ENCODE results near the gene RPL36.

The RPL36 gene

GRCh38 chr19:5673752-5674151 is 16.3 kb upstream of the RPL36 start:
- in situ Hi-C loops (cut with MboI; ENCODE audit: low sequenced_read_pairs), result no loop called here

GRCh38 chr19:5674714-5675113 is 15.4 kb upstream of the RPL36 start:
- in situ Hi-C loops (cut with MboI; ENCODE audit: low sequenced_read_pairs), result no loop called here

GRCh38 chr19:5676105-5676771 is 13.9 kb upstream of the RPL36 start:
- in situ Hi-C loops (cut with MboI; ENCODE audit: low sequenced_read_pairs), result no loop called here

DNA sequence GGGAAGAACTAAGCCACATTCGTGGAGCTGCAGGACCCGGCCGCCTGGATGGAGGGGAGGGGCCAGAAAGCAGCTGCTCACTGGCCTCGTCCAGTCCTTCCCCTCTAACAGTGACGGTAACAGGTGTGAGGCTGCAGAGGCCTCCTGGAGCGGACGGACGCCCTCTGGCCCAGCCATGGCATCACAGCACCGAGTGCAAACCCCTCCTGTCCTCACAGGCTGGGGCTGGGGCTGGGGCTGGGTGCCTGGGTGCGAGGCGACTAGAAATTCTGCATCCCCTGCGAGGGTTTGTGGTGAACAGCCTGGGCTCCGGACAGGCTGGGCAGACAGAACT is 13.4 kb upstream of the RPL36 start:
- in situ Hi-C loops (cut with MboI; ENCODE audit: low sequenced_read_pairs), result no loop called here

GRCh38 chr19:5677136-5677535 is 13.0 kb upstream of the RPL36 start:
- in situ Hi-C loops (cut with MboI; ENCODE audit: low sequenced_read_pairs), result no loop called here

- in situ Hi-C loops (cut with MboI; ENCODE audit: low sequenced_read_pairs), result no loop called here
Observed at GRCh38 chr19:5677580-5677979, 12.5 kb upstream of the RPL36 start.

GRCh38 chr19:5678071-5678718 is 11.9 kb upstream of the RPL36 start:
- in situ Hi-C loops (cut with MboI; ENCODE audit: low sequenced_read_pairs), result no loop called here

DNA sequence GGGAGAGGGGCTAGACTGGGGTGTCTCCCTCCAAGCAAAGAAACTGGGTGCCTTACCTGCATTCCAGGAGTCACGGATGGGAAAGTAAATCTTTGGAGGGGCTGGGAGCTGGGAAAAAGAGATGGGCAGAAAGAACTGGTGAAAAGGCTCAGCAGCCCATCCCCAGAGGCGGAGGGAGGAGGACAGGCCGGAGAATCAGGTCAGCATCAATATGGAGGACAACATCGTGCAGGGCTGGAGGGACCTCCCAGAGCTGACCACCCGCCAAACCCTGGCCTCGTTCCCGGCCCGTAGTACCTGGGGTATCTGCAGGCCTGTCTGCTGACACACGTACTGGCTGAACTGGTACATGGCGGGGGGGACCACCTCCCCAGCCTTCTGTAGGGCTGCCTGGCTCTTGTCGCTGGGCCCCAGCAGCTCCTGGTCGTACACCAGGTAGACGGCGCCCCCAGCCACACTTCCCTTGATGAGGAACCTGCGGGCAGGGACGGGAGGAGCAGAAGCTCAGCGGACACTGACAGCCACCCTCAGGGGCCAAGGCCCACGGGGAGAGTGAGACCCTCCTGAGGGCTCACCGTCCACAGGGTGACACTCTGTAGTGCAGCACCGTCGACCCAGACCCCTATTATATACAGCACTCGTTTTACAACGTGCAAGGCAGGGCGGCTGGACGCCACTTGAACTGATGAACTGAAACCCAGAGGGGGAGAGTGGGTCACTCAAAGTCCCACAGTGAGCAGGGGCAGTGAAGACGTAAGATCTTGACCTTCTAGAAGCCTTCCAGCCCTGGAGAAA is 10.6 kb upstream of the RPL36 start:
- in situ Hi-C loops (cut with MboI; ENCODE audit: low sequenced_read_pairs), result no loop called here

GRCh38 chr19:5680084-5680436 is 10.0 kb upstream of the RPL36 start:
- in situ Hi-C loops (cut with MboI; ENCODE audit: low sequenced_read_pairs), result no loop called here

GRCh38 chr19:5680437-5681368 is 9.4 kb upstream of the RPL36 start, which contains the start of the genes HSD11B1L and MICOS13:
Gene HSD11B1L (plus strand): TSS chr19:5681027. CDS start chr19:5684833, 3,806 bp downstream.
Gene MICOS13 (minus strand): TSS chr19:5680516. CDS start chr19:5680486, 30 bp downstream.
- in situ Hi-C loops (cut with MboI; ENCODE audit: low sequenced_read_pairs), result no loop called here

DNA sequence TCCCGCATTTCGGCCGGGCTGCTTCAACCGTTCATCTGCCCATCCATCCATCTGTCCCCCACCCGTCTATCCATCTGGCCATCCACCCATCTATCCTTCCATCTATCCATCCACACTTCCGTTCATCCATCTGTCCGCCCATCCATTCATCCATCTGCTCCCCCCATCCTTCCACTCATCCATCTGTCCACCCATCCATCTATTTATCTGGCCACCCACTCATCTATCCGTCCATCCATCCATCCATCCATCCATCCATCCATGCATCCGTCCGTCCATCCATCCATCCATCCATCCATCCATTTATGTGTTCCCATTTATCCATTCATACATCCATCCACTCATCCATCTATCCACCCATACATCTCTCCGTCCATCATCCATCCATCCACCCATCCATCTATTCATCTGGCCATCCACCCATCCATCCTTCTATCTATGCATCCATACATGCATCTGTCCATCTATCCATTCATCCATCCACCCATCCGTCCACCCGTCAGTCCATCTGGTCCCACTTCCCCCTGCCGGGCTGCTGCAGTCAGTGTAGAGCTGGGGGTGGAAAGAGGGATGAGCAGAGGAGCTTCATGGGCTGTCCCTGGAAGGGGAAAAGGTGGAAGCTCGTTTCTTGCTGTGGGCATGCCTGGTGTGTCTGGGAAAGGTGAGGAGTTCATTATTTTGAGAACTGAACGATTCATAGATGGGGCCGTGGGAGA is 8.5 kb upstream of the RPL36 start:
- in situ Hi-C loops (cut with MboI; ENCODE audit: low sequenced_read_pairs), result no loop called here

- in situ Hi-C loops (cut with MboI; ENCODE audit: low sequenced_read_pairs), result no loop called here
Observed at GRCh38 chr19:5682107-5682482, 8.0 kb upstream of the RPL36 start.

- in situ Hi-C loops (cut with MboI; ENCODE audit: low sequenced_read_pairs), result no loop called here
Observed at GRCh38 chr19:5683177-5683886, 6.8 kb upstream of the RPL36 start.

DNA sequence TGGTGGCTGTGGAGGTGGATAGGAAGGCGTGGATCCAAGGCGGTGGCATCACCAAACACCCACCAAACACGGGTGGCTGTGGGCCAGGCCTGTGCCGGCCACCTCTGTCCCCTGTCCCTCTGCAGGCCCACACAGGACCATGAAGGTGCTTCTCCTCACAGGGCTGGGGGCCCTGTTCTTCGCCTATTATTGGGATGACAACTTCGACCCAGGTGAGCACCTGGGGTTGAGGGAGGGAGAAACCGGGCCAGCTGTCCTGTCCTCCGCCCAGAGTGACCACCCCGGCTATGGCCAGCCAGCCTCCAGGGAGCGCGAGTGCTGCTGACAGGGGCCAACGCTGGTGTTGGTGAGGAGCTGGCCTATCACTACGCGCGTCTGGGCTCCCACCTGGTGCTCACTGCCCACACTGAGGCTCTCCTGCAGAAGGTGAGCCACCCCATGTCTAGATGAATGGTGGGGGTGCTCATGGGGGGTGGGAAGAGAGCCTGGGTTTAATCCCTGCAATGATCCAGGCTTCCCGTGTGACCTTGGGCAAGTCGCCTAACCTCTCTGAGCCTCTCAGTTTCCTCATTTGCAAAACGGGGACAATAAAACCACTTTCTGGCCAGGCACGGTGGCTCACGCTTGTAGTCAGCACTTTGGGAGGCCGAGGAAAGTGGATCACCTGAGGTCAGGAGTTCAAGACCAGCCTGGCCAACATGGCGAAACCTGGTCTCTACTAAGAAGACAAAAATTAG is 5.2 kb upstream of the RPL36 start:
- in situ Hi-C loops (cut with MboI; ENCODE audit: low sequenced_read_pairs), result no loop called here

DNA sequence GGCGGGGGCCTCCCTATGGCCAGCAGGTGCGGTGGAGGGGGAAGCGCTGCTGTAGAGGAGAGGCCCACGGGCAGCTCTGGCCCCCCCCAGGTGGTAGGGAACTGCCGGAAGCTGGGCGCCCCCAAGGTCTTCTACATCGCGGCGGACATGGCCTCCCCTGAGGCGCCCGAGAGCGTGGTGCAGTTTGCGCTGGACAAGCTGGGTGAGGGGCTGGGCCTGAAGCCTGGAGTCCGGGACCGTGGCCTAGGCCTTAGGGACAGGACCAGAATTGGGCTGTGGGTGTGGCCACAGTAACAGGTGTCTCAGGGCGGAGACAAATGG is 3.8 kb upstream of the RPL36 start:
- in situ Hi-C loops (cut with MboI; ENCODE audit: low sequenced_read_pairs), result no loop called here

GRCh38 chr19:5686647-5687359 is 3.3 kb upstream of the RPL36 start:
- in situ Hi-C loops (cut with MboI; ENCODE audit: low sequenced_read_pairs), result no loop called here

DNA sequence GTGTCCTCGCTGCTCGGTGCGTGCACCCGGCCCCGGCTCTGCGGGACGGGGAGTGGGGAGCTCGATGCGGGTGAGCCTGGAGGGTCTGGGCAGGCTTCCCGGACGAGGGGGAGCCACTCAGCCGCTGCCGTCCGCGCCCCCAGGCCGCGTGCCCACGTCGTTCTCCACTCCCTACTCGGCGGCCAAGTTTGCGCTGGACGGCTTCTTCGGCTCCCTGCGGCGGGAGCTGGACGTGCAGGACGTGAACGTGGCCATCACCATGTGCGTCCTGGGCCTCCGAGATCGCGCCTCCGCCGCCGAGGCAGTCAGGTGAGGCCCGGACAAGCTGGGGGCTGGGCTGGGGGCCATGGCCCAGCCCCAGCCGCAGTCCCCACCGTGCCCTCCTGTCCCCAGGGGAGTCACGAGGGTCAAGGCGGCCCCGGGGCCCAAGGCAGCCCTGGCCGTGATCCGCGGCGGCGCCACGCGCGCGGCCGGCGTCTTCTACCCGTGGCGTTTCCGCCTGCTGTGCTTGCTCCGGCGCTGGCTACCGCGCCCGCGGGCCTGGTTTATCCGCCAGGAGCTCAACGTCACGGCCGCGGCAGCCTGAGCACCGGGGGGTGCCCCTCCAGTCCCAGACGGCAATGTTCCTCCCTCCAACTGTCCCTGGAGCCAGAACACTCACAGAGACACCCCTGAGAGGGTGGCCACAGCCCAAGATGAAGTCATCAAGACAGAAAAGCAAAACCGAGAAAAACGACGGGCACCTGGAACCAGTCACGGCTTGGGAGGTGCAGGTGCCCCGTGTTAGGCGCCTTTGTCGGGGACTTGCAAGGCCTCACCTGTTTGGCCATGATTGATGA is 2.5 kb upstream of the RPL36 start:
- in situ Hi-C loops (cut with MboI; ENCODE audit: low sequenced_read_pairs), result no loop called here

Data from hTERT RPE-1 (cell line).